Astrocyte of the cerebellum (primary cell): ENCODE measurements around the gene KRTAP5-9.
"Not testable (repeated sequence)": the region's sequence is repeated elsewhere in the genome, so short reads cannot be mapped to it uniquely, and the experiment has no call there.

Experiments
- DNase-seq: peaks from one replicate; pipeline ENCODE4 v3.0.0-alpha.2; 2011; ENCODE audit warnings: low read depth
- H3K4me3 ChIP-seq: 2 replicates; pipeline ENCODE4 v1.5.1; 2011; ENCODE audit warnings: mild to moderate bottlenecking, low read depth, low read length, moderate library complexity
- CTCF ChIP-seq: IDR thresholded peaks from 2 replicates; pipeline ENCODE4 v1.5.1; 2012; ENCODE audit warnings: low read length, low read depth, moderate library complexity, mild to moderate bottlenecking; ENCODE audit errors: missing control alignments
- in situ Hi-C: cut with HindIII; loops from 2 replicates; pipeline ENCODE4 v1.10.0; 2017; ENCODE audit warnings: low sequenced_read_pairs

KRTAP5-9 gene

GRCh38 chr11:71532036-71532610, 16.1 kb upstream of the KRTAP5-9 start:
- no peak for TF ChIP-seq CTCF
- in situ Hi-C loops, result no loop called here
- H3K4me3 ChIP-seq, result no peak overlapping the region
- no peak for DNase-seq

GRCh38 chr11:71534711-71535608, 13.3 kb upstream of the KRTAP5-9 start:
- in situ Hi-C loops, H3K4me3 ChIP-seq, DNase-seq: not testable (repeated sequence)

GRCh38 chr11:71535825-71536224, 12.4 kb upstream of the KRTAP5-9 start:
- TF ChIP-seq CTCF, result no peak
- in situ Hi-C loops, result no loop called here
- H3K4me3 ChIP-seq, result no peak overlapping the region
- DNase-seq, result no peak

- no peak for DNase-seq
- TF ChIP-seq CTCF, result no peak
- in situ Hi-C loops, result no loop called here
- H3K4me3 ChIP-seq, result no peak overlapping the region
Measured at GRCh38 chr11:71537537-71537936, 10.7 kb upstream of the KRTAP5-9 start.

- in situ Hi-C loops, H3K4me3 ChIP-seq: not testable (repeated sequence)
Measured at GRCh38 chr11:71537977-71538665, 10.1 kb upstream of the KRTAP5-9 start, which contains the start of gene KRTAP5-8. Gene KRTAP5-8 (plus strand): TSS chr11:71538025. CDS start chr11:71538056, 31 bp downstream.

GRCh38 chr11:71538666-71538990, 9.6 kb upstream of the KRTAP5-9 start:
- in situ Hi-C loops, result no loop called here
- no peak for DNase-seq
- H3K4me3 ChIP-seq, result no peak overlapping the region
- TF ChIP-seq CTCF, result no peak

More at GRCh38 chr11:71537977-71538665, 10.1 kb upstream of the KRTAP5-9 start, which contains the start of gene KRTAP5-8:
- not testable (repeated sequence) for DNase-seq

GRCh38 chr11:71539017-71539416, 9.2 kb upstream of the KRTAP5-9 start:
- in situ Hi-C loops, result no loop called here
- no peak for TF ChIP-seq CTCF

GRCh38 chr11:71539971-71540370, 8.2 kb upstream of the KRTAP5-9 start:
- DNase-seq, in situ Hi-C loops, H3K4me3 ChIP-seq: not testable (repeated sequence)

More at GRCh38 chr11:71539017-71539416, 9.2 kb upstream of the KRTAP5-9 start:
- H3K4me3 ChIP-seq, result no peak overlapping the region
- no peak for DNase-seq

- H3K4me3 ChIP-seq, DNase-seq, in situ Hi-C loops: not testable (repeated sequence)
Measured at GRCh38 chr11:71540521-71541304, 7.5 kb upstream of the KRTAP5-9 start.
